H1 (cell line): ENCODE data around the gene SERPINB6. TPM values are rescaled to one million over a fixed set of nuclear protein-coding genes. Genes with fewer than 3 reads are reported as not detected.
A peak's percentile ranks its signal among the peaks of the same experiment; 100 is the strongest.
"Not testable (repeated sequence)": the region's sequence is repeated elsewhere in the genome, so short reads cannot be mapped to it uniquely, and the experiment has no call there.

Experiments
- CTCF ChIA-PET: fragments of 300-600 bp; sonication (Branson Sonifier 250); formaldehyde crosslinking; loops from one replicate; lab custom pipeline; 2021; ENCODE audit not compliant: partially characterized antibody; lab: Charles Lee
- POLR2A ChIA-PET: fragments of 300-600 bp; sonication (Branson Sonifier 250); formaldehyde crosslinking; loops from one replicate; lab custom pipeline; 2021; ENCODE audit warnings: inconsistent platforms; ENCODE audit not compliant: partially characterized antibody; lab: Charles Lee
- DNase-seq, 2 experiments: peaks; one replicate each; pipeline versions ENCODE4 v3.0.0 to v3.0.0-alpha.2; 2010 to 2022; ENCODE audit warnings: low spot score in 2 of 2, low read depth in 1 of 2, mixed read lengths in 1 of 2
- FAIRE-seq: peaks from 2 replicates; lab custom pipeline; 2011; peaks lifted over from hg19 to GRCh38; lab: Jason Lieb, UNC
- H2AFZ ChIP-seq: 2 replicates; pipeline ENCODE4 v1.8.1; 2012; ENCODE audit warnings: low read length, inconsistent platforms
- H2AK5ac ChIP-seq: 2 replicates; pipeline ENCODE4 v1.6.1; 2013; ENCODE audit warnings: low read depth, low read length
- H2BK120ac ChIP-seq: replicated peaks from 2 replicates; pipeline ENCODE3; 2013; ENCODE audit warnings: low read depth, low read length, inconsistent platforms
- H2BK12ac ChIP-seq: 2 replicates; pipeline ENCODE4 v1.6.1; 2013; ENCODE audit warnings: low read depth, low read length
- H2BK15ac ChIP-seq: 2 replicates; pipeline ENCODE4 v1.6.1; 2013; ENCODE audit warnings: low read length
- H2BK20ac ChIP-seq: 2 replicates; pipeline ENCODE4 v1.6.1; 2013; ENCODE audit warnings: low read length
- H2BK5ac ChIP-seq: 2 replicates; pipeline ENCODE4 v1.6.1; 2013; ENCODE audit warnings: low read depth, low read length
- H3K14ac ChIP-seq: 2 replicates; pipeline ENCODE4 v1.6.1; 2013; ENCODE audit warnings: inconsistent platforms; ENCODE audit not compliant: insufficient read length
- H3K18ac ChIP-seq: 2 replicates; pipeline ENCODE4 v1.6.1; 2013; ENCODE audit warnings: low read length; ENCODE audit errors: extremely low read depth
- H3K23ac ChIP-seq: 2 replicates; pipeline ENCODE4 v1.6.1; 2013; ENCODE audit warnings: inconsistent platforms; ENCODE audit not compliant: insufficient read length
- H3K23me2 ChIP-seq: 2 replicates; pipeline ENCODE4 v1.6.1; 2013; ENCODE audit warnings: low read depth, low read length
- H3K27ac ChIP-seq: 2 replicates; pipeline ENCODE4 v1.6.1; 2011; ENCODE audit warnings: low read depth, low read length, inconsistent platforms
- H3K27me3 ChIP-seq, 4 experiments: replicated peaks in 1 of 4; 1 replicate in 1 of 4; 2 replicates in 3 of 4; pipeline versions ENCODE4 v1.6.1 to v1.8.1; 2011 to 2013; ENCODE audit warnings: low read length in 3 of 4, mild to moderate bottlenecking in 3 of 4, inconsistent platforms in 2 of 4, mixed read lengths in 2 of 4, moderate library complexity in 1 of 4; ENCODE audit not compliant: control insufficient read depth in 3 of 4, insufficient read depth in 3 of 4; ENCODE audit errors: extremely low read depth in 1 of 4
- H3K36me3 ChIP-seq, 4 experiments: 2 replicates each; pipeline versions ENCODE4 v1.6.1 to v1.8.1; 2011 to 2013; ENCODE audit warnings: mild to moderate bottlenecking in 4 of 4, low read length in 3 of 4, moderate library complexity in 2 of 4, control low read depth in 1 of 4, inconsistent platforms in 1 of 4; ENCODE audit not compliant: insufficient read depth in 4 of 4, control insufficient read depth in 2 of 4
- H3K4ac ChIP-seq: replicated peaks from 2 replicates; pipeline ENCODE3; 2013; ENCODE audit warnings: low read length, low read depth, mixed read lengths, inconsistent platforms; ENCODE audit not compliant: insufficient read length
- H3K4me1 ChIP-seq, 4 experiments: replicated peaks in 1 of 4; 1 replicate in 1 of 4; 2 replicates in 3 of 4; pipeline versions ENCODE4 v1.6.1 to v1.8.1; 2011 to 2013; ENCODE audit warnings: low read length in 3 of 4, inconsistent platforms in 2 of 4, mixed read lengths in 1 of 4; ENCODE audit not compliant: insufficient read depth in 4 of 4, control insufficient read depth in 3 of 4
- H3K4me2 ChIP-seq, 2 experiments: 2 replicates each; pipeline versions ENCODE4 v1.6.1 to v1.8.1; 2011 to 2013; ENCODE audit warnings: low read depth in 2 of 2, low read length in 2 of 2, control low read depth in 1 of 2, inconsistent platforms in 1 of 2, mild to moderate bottlenecking in 1 of 2; ENCODE audit not compliant: insufficient read depth in 1 of 2
- H3K4me3 ChIP-seq, 4 experiments: fragments of 200-600, 300-600 bp in 1 of 4; sonication (generic), shearing (Covaris generic), sonication (Bioruptor Twin) in 1 of 4; 2 replicates each; pipeline versions ENCODE4 v1.5.1 to v1.8.1; 2011 to 2016; ENCODE audit warnings: low read length in 4 of 4, low read depth in 3 of 4, control low read depth in 2 of 4, inconsistent platforms in 2 of 4, mild to moderate bottlenecking in 2 of 4, mixed read lengths in 1 of 4, moderate library complexity in 1 of 4; ENCODE audit not compliant: insufficient read depth in 2 of 4; ENCODE audit errors: extremely low read depth in 1 of 4
- H3K56ac ChIP-seq: replicated peaks from 2 replicates; pipeline ENCODE3; 2013; ENCODE audit warnings: low read depth, mild to moderate bottlenecking, mixed read lengths, low read length, inconsistent platforms; ENCODE audit not compliant: insufficient read length
- H3K79me1 ChIP-seq: 2 replicates; pipeline ENCODE4 v1.6.1; 2013; ENCODE audit warnings: low read depth, low read length, control low read depth
- H3K79me2 ChIP-seq, 2 experiments: 2 replicates each; pipeline versions ENCODE4 v1.6.1 to v1.8.1; 2012 to 2013; ENCODE audit warnings: low read length in 2 of 2, mild to moderate bottlenecking in 2 of 2, inconsistent platforms in 1 of 2; ENCODE audit not compliant: insufficient read depth in 2 of 2, control insufficient read depth in 1 of 2
- H3K9ac ChIP-seq, 4 experiments: replicated peaks in 1 of 4; 1 replicate in 1 of 4; 2 replicates in 3 of 4; pipeline versions ENCODE4 v1.6.1 to v1.8.1; 2011 to 2013; ENCODE audit warnings: low read depth in 3 of 4, low read length in 3 of 4, control low read depth in 2 of 4, mild to moderate bottlenecking in 2 of 4, moderate library complexity in 2 of 4, inconsistent platforms in 1 of 4; ENCODE audit errors: extremely low read depth in 1 of 4
- H3K9me3 ChIP-seq, 2 experiments: 2 replicates each; pipeline versions ENCODE4 v1.6.1 to v1.8.1; 2012 to 2013; ENCODE audit warnings: mild to moderate bottlenecking in 2 of 2, moderate library complexity in 2 of 2, control low read depth in 1 of 2, inconsistent platforms in 1 of 2, low read depth in 1 of 2, low read length in 1 of 2, mixed read lengths in 1 of 2; ENCODE audit not compliant: insufficient read depth in 2 of 2
- H4K20me1 ChIP-seq, 2 experiments: replicated peaks in 1 of 2; 2 replicates each; pipeline versions ENCODE3 to v1.8.1; 2011 to 2013; ENCODE audit warnings: inconsistent platforms in 2 of 2, low read length in 2 of 2, mild to moderate bottlenecking in 1 of 2; ENCODE audit not compliant: insufficient read depth in 2 of 2, control insufficient read depth in 1 of 2
- H4K5ac ChIP-seq: 2 replicates; pipeline ENCODE4 v1.6.1; 2013; ENCODE audit warnings: low read length, low read depth, mixed read lengths, inconsistent platforms; ENCODE audit not compliant: insufficient read length
- H4K8ac ChIP-seq: 2 replicates; pipeline ENCODE4 v1.8.0; 2013; ENCODE audit warnings: mild to moderate bottlenecking, moderate library complexity, low read length, inconsistent platforms; ENCODE audit not compliant: insufficient read depth; ENCODE audit errors: extremely low read depth
- H4K91ac ChIP-seq: replicated peaks from 2 replicates; pipeline ENCODE3; 2013; ENCODE audit warnings: low read length, mixed read lengths, inconsistent platforms; ENCODE audit not compliant: insufficient read length
- WGBS, 2 experiments: shearing (Covaris generic) in 1 of 2; methylation state at CpG; one replicate each; pipeline versions ENCODE4 v1.1.6 to v1.1.7; 2013 to 2015; ENCODE audit warnings: low lambda C conversion rate in 2 of 2, mixed read lengths in 2 of 2, inconsistent platforms in 1 of 2, low coverage in 1 of 2, missing lambda C conversion rate in 1 of 2; ENCODE audit not compliant: insufficient replicate concordance in 2 of 2, insufficient coverage in 1 of 2, insufficient read length in 1 of 2; ENCODE audit errors: extremely low coverage in 1 of 2, missing lambda C conversion rate in 1 of 2; 5-methylcytosine and 5-hydroxymethylcytosine counted together
- polyA plus RNA-seq, 7 experiments: library from polyadenylated mRNA; depleted of rRNA in 3 of 7; stranded (reverse) in 5 of 7; unstranded in 2 of 7; fragments of >200 nt in 5 of 7; fragments of 200-250 nt in 2 of 7; gene quantifications; 1 replicate in 5 of 7; 2 replicates in 1 of 7; 4 replicates in 1 of 7; pipeline versions ENCODE4 v1.2.1 to v1.2.3, GENCODE V29; 2011 to 2013; ENCODE audit warnings: missing spikeins in 2 of 7, mixed read lengths in 2 of 7
- total RNA-seq: library from RNA; stranded (reverse); fragmentation: NEBNext Ultra II Directional; extraction: Animal tissue kit (Norgen Biotek cat#: 25700); gene quantifications from 2 replicates; pipeline ENCODE4 v1.2.1, GENCODE V29; 2021

SERPINB6 gene
- total and polyA plus RNA-seq, 2 of the 8 experiments (the other 6 are each of a cell fraction or from before 2014, with no cell fraction given): 27.2 to 29.4 TPM

DNA sequence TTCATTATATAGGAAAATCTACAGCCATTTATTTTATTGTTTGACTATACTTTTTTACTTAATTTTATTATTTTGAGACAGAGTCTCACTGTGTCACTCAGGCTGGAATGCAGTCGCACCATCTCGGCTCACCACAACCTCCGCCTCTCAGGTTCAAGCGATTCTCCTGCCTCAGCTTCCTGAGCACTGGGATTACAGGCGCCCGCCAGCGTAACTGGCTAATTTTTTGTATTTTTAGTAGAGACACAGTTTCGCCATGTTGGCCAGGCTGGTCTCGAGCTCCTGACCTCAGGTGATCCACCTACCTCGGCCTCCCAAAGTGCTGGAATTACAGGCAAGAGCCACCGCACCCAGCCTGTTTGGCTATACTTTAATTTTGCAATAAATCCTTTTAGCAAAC lies 38.5 kb downstream of the SERPINB6 start:
- not testable (repeated sequence) for H3K9me3 ChIP-seq, H2BK120ac ChIP-seq, H3K14ac ChIP-seq, H3K4me3 ChIP-seq, H3K56ac ChIP-seq, H2BK12ac ChIP-seq, H3K79me2 ChIP-seq, H3K18ac ChIP-seq, H3K23me2 ChIP-seq, H3K36me3 ChIP-seq, H4K20me1 ChIP-seq, H3K27me3 ChIP-seq, H3K27ac ChIP-seq, FAIRE-seq, H2BK15ac ChIP-seq, H4K5ac ChIP-seq, H2AFZ ChIP-seq, H4K91ac ChIP-seq, H3K4me2 ChIP-seq, H4K8ac ChIP-seq, H2BK20ac ChIP-seq, H3K23ac ChIP-seq, H3K79me1 ChIP-seq, H2BK5ac ChIP-seq, H2AK5ac ChIP-seq, H3K9ac ChIP-seq
- WGBS, 2 experiments: 92% methylated on average over 11 of the region's 11 CpGs; no CpG with 5 or more reads in 1 of the 2 experiments
- DNase-seq: peak in 1 of 2 experiments; percentile 40
- peak overlapping the region; percentile 57 for H3K4ac ChIP-seq
- peaks cover 15 to 28% (median 19%) of the 10 kb centered on the region in 4 experiments for H3K4me1 ChIP-seq
- ChIA-PET CTCF (interaction anchor here (0.6 to 17.1 kb wide), 26 partner anchors 12 to 314 kb away, joined by 3 to 293 read pairs (median 5); partner anchors contain the start of gene SERPINB1), POLR2A (interaction anchor here (0.6 to 3.7 kb wide), 4 partner anchors 19 to 850 kb away, joined by 4 to 16 read pairs (median 12); partner anchors contain the start of gene SERPINB1)
